NB4 (cell line): ENCODE data around the gene COL11A1.

ENCODE experiments used
- DNase-seq: peaks from one replicate; pipeline ENCODE4 v3.0.0; 2010; ENCODE audit warnings: low read depth
- H3K4me3 ChIP-seq: one replicate; pipeline ENCODE4 v1.5.1; 2011; ENCODE audit warnings: mild to moderate bottlenecking, low read depth, low read length, moderate library complexity
- MYC ChIP-seq: IDR thresholded peaks from 2 replicates; pipeline ENCODE4 v1.6.1; 2011; ENCODE audit warnings: low read depth, low read length
- POLR2A ChIP-seq: IDR thresholded peaks from 2 replicates; pipeline ENCODE4 v1.6.1; 2011; ENCODE audit warnings: mild to moderate bottlenecking; ENCODE audit not compliant: insufficient read length; ENCODE audit errors: extremely low read depth
- TF ChIP-seq, protein P1 (sequence below): IDR thresholded peaks from 2 replicates; pipeline ENCODE4 v1.6.1; 2011; ENCODE audit warnings: low read depth, low read length
- TF ChIP-seq, protein P2 (sequence below): IDR thresholded peaks from one replicate; pipeline ENCODE4 v1.5.1; 2012; ENCODE audit warnings: low read depth, low read length

The COL11A1 gene

DNA sequence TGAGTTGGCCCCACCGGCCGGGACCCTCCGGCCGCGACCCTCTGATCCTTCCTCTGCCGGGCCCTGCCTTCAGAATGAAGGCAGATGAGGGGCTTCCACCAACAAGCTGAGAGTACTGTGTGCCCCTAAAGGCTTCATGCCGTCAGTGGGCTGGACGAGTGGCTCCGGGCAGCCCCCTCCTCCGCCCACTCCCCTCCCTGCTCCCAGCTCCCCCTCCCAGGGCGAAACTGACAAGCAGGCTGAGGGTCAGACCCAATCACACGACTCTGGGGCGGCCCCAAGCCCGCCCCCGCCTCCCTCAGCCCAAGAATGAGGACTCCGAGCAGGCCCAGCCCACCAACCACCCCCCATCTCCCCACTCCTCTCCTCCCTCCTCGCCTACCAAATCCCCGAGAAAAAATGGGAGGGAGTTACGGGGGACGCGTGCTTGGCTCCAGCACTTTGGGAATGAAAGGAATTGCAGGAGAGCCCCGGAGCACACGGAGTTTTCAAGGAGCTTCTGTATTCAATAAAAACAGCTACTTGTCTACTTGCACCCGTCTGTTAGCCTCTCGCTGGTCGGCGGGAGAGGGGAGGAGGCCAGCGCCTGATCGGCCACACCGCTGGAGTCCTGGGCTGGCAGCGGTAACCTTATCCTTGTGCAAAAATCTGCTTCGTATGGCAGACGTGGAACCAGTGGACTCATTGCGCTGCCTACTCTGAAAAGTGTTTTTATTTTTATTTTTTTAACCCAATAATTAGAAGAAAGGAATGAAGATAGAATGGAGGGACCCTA, at the start of gene COL11A1:
Gene COL11A1 (minus strand): TSS at position 147 of the 775 bp plus-strand sequence. CDS start 344 bp downstream, outside the sequence.
- TF ChIP-seq, protein P1, sequence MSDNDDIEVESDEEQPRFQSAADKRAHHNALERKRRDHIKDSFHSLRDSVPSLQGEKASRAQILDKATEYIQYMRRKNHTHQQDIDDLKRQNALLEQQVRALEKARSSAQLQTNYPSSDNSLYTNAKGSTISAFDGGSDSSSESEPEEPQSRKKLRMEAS: no peak
- TF ChIP-seq MYC (no peak), POLR2A (no peak)
- TF ChIP-seq, protein P2, sequence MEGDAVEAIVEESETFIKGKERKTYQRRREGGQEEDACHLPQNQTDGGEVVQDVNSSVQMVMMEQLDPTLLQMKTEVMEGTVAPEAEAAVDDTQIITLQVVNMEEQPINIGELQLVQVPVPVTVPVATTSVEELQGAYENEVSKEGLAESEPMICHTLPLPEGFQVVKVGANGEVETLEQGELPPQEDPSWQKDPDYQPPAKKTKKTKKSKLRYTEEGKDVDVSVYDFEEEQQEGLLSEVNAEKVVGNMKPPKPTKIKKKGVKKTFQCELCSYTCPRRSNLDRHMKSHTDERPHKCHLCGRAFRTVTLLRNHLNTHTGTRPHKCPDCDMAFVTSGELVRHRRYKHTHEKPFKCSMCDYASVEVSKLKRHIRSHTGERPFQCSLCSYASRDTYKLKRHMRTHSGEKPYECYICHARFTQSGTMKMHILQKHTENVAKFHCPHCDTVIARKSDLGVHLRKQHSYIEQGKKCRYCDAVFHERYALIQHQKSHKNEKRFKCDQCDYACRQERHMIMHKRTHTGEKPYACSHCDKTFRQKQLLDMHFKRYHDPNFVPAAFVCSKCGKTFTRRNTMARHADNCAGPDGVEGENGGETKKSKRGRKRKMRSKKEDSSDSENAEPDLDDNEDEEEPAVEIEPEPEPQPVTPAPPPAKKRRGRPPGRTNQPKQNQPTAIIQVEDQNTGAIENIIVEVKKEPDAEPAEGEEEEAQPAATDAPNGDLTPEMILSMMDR: no peak
- H3K4me3 ChIP-seq: no peak within 1 kb of the TSS
- DNase-seq: no peak

GRCh38 chr1:103156966-103157365, 48.6 kb upstream of the COL11A1 start:
- no peak overlapping the region for H3K4me3 ChIP-seq
- no peak for DNase-seq
- TF ChIP-seq, protein P2: no peak

- DNase-seq: no peak
- no peak overlapping the region for H3K4me3 ChIP-seq
- TF ChIP-seq, protein P2: no peak
- TF ChIP-seq, protein P1: no peak
- TF ChIP-seq POLR2A: no peak
- TF ChIP-seq MYC: no peak
Measured at GRCh38 chr1:103146166-103146565, 37.8 kb upstream of the COL11A1 start.

- no peak for DNase-seq
- TF ChIP-seq POLR2A (no peak), MYC (no peak)
- no peak overlapping the region for H3K4me3 ChIP-seq
Measured at GRCh38 chr1:103145449-103145848, 37.1 kb upstream of the COL11A1 start.

DNA sequence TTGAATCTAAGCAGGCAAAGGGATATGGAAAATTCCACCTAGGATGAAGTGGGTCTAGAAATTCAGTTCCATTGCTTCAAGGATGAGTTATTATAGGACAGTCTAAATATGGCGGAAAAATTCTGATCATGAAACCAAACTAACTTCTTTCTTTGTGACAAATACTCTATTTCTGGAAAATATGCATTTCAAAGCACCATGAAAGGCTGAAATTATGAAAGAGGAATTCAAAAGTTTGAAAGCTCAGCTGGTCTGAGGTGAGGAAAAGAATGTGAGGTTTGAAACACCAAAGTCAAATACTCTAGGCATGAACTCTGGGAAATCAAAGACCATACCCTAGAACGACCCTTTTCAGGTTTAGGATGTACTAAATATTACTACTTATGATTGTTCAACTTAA, 36.4 kb upstream of the COL11A1 start:
- no peak overlapping the region for H3K4me3 ChIP-seq
- TF ChIP-seq, protein P1: no peak
- TF ChIP-seq, protein P2: no peak
- no peak for TF ChIP-seq MYC
- no peak for TF ChIP-seq POLR2A
- DNase-seq: no peak

DNA sequence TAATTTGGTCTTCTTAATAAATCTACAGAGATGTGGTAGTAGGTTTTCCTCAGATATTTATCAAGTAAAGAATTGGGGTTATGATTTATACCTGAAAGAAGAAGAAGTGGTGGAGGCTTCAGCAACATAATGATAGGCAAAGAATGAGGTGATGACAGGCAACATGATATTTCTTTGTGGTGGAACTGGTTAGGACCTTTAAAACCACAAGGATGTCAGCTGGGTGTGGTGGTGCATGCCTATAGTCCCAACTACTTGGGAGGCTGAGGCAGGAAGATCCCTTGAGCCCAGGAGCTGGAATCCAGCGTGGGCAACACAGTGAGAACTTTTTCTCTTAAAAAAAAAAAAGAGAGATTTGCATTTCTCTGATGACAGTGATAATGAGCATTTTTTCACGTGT, 34.1 kb upstream of the COL11A1 start:
- no peak for DNase-seq
- TF ChIP-seq, protein P2: no peak
- no peak for TF ChIP-seq POLR2A
- TF ChIP-seq, protein P1: no peak
- no peak for TF ChIP-seq MYC
- no peak overlapping the region for H3K4me3 ChIP-seq
